Esophagus squamous epithelium (tissue), 5 donors: ENCODE measurements around the gene MYO1D. TPM values are rescaled to one million over a fixed set of nuclear protein-coding genes. Genes with fewer than 3 reads are reported as not detected.
A peak's percentile ranks its signal among the peaks of the same experiment; 100 is the strongest.

Source experiments
- DNase-seq: peaks from one replicate; lab custom pipeline; 2025; lab: John Stamatoyannopoulos, UW
- H3K27ac ChIP-seq, 4 donors: fragments of 200-600 bp; sonication (generic); one replicate each; pipeline ENCODE4 v1.5.1; 2016 to 2019; ENCODE audit warnings: mild to moderate bottlenecking in 1 of 4
- H3K27me3 ChIP-seq, 4 donors: fragments of 200-600 bp; sonication (generic); 1 replicate in 3 of 4; 2 replicates in 1 of 4; pipeline versions ENCODE4 v1.5.1 to v1.6.0; 2017 to 2021; ENCODE audit warnings: antibody characterized with exemption in 1 of 4
- H3K36me3 ChIP-seq, 3 donors: fragments of 200-600 bp; sonication (generic); one replicate each; pipeline ENCODE4 v1.5.1; 2016 to 2019
- H3K4me1 ChIP-seq, 3 donors: fragments of 200-600 bp; sonication (generic); one replicate each; pipeline ENCODE4 v1.5.1; 2017 to 2019
- H3K4me3 ChIP-seq, 4 donors: fragments of 200-600 bp; sonication (generic); 1 replicate in 3 of 4; 2 replicates in 1 of 4; pipeline ENCODE4 v1.5.1; 2016 to 2019; ENCODE audit warnings: mild to moderate bottlenecking in 2 of 4, moderate library complexity in 1 of 4
- H3K9me3 ChIP-seq, 3 donors: fragments of 200-600 bp; sonication (generic); one replicate each; pipeline ENCODE4 v1.5.1; 2016 to 2019
- CTCF ChIP-seq, 6 experiments: fragments of 450-650 bp in 4 of 6; fragments of 200-600 bp in 2 of 6; sonication (generic) in 2 of 6; IDR thresholded peaks; one replicate each; pipeline ENCODE4 v1.5.1; 2016 to 2019; ENCODE audit warnings: antibody characterized with exemption in 6 of 6, mild to moderate bottlenecking in 4 of 6, moderate library complexity in 4 of 6
- POLR2A ChIP-seq, 4 donors: fragments of 450-650 bp; IDR thresholded peaks; one replicate each; pipeline ENCODE4 v1.6.1; 2017; ENCODE audit warnings: antibody characterized with exemption in 4 of 4, mild to moderate bottlenecking in 4 of 4, moderate library complexity in 3 of 4
- WGBS, 2 donors: methylation state at CpG; one replicate each; pipeline ENCODE4 v1.1.5; 2018; 5-methylcytosine and 5-hydroxymethylcytosine counted together
- intact Hi-C: fragments of 100-400 bp; cut with DNase I; formaldehyde crosslinking; loops from one replicate; pipeline ENCODE4 v1.15.0; 2022
- total RNA-seq, 4 donors: library from RNA; depleted of rRNA; stranded (reverse); fragments of >200 nt; gene quantifications; one replicate each; pipeline ENCODE4 v1.1.0, GENCODE V29; 2016
- donor health status: DM: yes; HTN: yes; CAD: no.

MYO1D gene
- total RNA-seq, 4 donors from 2014 or later = 58.8 to 86.8 (median 64.3) TPM

- Histone ChIP-seq H3K27ac (peak overlapping the region; percentile 46 to 66 (median 56)), H3K36me3 (peaks cover 17 to 53% (median 19%) of the 10 kb centered on the region in 3 donors), H3K27me3 (no peaks in the 10 kb centered on the region), H3K9me3 (no peaks in the 10 kb centered on the region), H3K4me3 (no peak overlapping the region), H3K4me1 (peaks cover 18 to 55% (median 18%) of the 10 kb centered on the region in 3 donors)
- WGBS, 2 donors = 80 to 81% methylated on average over 4 of the region's 4 CpGs
- no peak for DNase-seq
- intact Hi-C loops = loop anchor here (10.0 kb wide), 2 partner anchors 131 to 271 kb away; no protein-coding TSS in a partner anchor
- TF ChIP-seq POLR2A (IDR thresholded peaks at IDR 0.05) (no peak), CTCF (IDR thresholded peaks at IDR 0.05) (no peak)
Observed at GRCh38 chr17:32484041-32484461, 392.9 kb downstream of the MYO1D start.

- WGBS, 2 donors = 19 to 20% methylated on average over 2 to 5 of the region's 7 CpGs
- Histone ChIP-seq H3K27me3 (no peaks in the 10 kb centered on the region), H3K27ac (peak overlapping the region; percentile 46 to 66 (median 56)), H3K4me3 (no peak overlapping the region), H3K36me3 (peaks cover 19 to 53% (median 24%) of the 10 kb centered on the region in 3 donors), H3K9me3 (no peaks in the 10 kb centered on the region), H3K4me1 (peaks cover 18 to 49% (median 18%) of the 10 kb centered on the region in 3 donors)
- no peak for DNase-seq
- TF ChIP-seq POLR2A (IDR thresholded peaks at IDR 0.05) (no peak), CTCF (IDR thresholded peaks at IDR 0.05) (peak in 5 of 6 experiments; percentile 56 to 76 (median 64))
- intact Hi-C loops = loop anchor here (10.0 kb wide), 2 partner anchors 131 to 271 kb away; no protein-coding TSS in a partner anchor
Observed at GRCh38 chr17:32483451-32484019, 393.4 kb downstream of the MYO1D start.

GRCh38 chr17:32482568-32483320 is 394.2 kb downstream of the MYO1D start:
- Histone ChIP-seq H3K4me1 (peaks cover 11 to 41% (median 13%) of the 10 kb centered on the region in 3 donors), H3K9me3 (no peaks in the 10 kb centered on the region), H3K4me3 (no peak overlapping the region), H3K27me3 (no peaks in the 10 kb centered on the region), H3K36me3 (peaks cover 21 to 53% (median 24%) of the 10 kb centered on the region in 3 donors), H3K27ac (peak overlapping the region in 2 of 4 donors; percentile 54 to 66)
- no peak for TF ChIP-seq POLR2A (IDR thresholded peaks at IDR 0.05)
- TF ChIP-seq CTCF (IDR thresholded peaks at IDR 0.05) = no peak
- intact Hi-C loops = loop anchor here (10.0 kb wide), 2 partner anchors 132 to 272 kb away; no protein-coding TSS in a partner anchor
- WGBS, 2 donors = 59 to 70% methylated on average over 9 to 11 of the region's 11 CpGs
- no peak for DNase-seq

GRCh38 chr17:32481193-32481592 is 395.7 kb downstream of the MYO1D start:
- no peaks in the 10 kb centered on the region for H3K9me3 ChIP-seq
- WGBS, 2 donors = 83 to 87% methylated on average over 6 to 8 of the region's 8 CpGs
- TF ChIP-seq POLR2A (IDR thresholded peaks at IDR 0.05) (no peak), CTCF (IDR thresholded peaks at IDR 0.05) (no peak)
- no peaks in the 10 kb centered on the region for H3K27me3 ChIP-seq
- no peak overlapping the region for H3K27ac ChIP-seq
- H3K4me3 ChIP-seq = no peak overlapping the region
- H3K4me1 ChIP-seq = peaks cover 9 to 35% (median 10%) of the 10 kb centered on the region in 3 donors
- DNase-seq = no peak
- H3K36me3 ChIP-seq = peaks cover 34 to 68% (median 37%) of the 10 kb centered on the region in 3 donors
- intact Hi-C loops = loop anchor here (10.0 kb wide), 2 partner anchors 134 to 274 kb away; no protein-coding TSS in a partner anchor
